ENCODE results near the gene CD99L2.
"Not testable (repeated sequence)": the region's sequence is repeated elsewhere in the genome, so short reads cannot be mapped to it uniquely, and the experiment has no call there.

The CD99L2 gene

DNA sequence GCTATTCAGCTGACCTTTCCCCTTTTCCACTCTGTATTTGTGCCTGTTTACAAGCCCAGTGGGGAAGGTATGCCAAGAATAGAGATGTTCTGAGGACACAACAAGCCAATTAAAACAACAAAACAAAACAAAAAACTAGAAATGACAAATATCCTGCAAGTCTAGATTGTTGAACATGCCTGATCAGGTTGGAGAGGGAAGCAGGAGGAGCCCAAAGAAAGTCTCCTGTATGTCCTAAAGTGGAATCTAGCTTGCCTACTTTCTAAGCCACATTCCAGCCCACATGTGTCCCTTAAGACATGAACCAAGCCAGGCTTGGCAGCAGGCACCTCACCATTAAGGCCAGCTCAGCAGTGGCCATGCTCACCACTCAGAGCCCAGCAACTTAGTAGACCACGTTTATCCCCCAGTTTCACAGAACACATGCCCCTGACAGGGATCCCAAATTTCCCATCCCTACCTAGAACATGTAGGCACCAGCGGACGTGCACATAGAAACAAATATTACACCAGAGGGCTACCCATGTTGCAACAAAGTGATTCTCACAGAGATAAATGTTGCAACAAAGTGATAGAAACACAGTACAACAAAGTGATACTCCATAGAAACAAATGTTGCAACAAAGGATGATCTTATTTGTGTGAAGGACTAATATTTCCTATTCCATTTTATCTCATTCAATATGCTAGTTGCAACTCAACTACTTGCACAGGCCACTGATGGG is 48.3 kb downstream of the CD99L2 start:
- peak; percentile 33 to 35 for DNase-seq

DNA sequence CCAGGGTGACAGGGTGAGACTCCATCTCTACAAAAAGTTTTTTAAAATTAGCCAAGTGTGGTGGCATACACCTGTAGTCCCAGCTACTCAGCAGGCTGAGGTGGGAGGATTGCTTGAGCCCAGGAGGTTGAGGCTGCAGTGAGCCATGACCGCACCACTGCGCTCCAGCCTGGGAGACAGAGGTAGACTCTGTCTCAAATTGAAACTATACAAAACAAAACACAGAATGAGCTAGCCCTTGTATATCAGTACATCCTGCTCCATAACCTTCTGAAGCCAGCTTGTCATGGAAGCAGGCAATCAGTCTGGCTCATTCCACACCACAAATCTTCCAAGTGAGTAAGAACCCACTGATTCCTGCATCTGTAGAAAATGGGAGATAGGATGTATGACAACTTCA is 49.0 kb downstream of the CD99L2 start:
- no peak for DNase-seq

DNA sequence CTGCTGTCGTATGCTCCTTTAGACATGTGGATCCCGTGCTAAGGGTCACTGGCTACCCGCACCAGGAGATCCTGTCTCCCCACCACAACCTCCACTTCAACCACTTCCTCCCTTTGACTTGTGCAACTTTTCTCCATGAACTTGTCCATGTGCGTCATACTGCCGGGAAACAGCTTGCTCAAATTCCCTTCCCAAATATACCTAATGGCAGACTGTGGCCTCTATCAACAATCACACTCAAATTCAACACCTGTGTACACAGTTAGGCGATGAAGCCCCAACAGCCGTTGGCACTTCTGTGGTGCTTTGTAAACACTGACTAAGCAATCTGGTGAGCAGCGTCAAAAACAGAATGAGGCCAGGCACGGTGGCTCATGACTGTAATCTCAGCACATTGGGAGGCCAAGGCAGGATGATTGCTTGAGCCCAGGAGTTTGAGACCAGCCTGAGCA is 49.5 kb downstream of the CD99L2 start:
- peak in 1 of 2 donors; percentile 5 for DNase-seq

DNA sequence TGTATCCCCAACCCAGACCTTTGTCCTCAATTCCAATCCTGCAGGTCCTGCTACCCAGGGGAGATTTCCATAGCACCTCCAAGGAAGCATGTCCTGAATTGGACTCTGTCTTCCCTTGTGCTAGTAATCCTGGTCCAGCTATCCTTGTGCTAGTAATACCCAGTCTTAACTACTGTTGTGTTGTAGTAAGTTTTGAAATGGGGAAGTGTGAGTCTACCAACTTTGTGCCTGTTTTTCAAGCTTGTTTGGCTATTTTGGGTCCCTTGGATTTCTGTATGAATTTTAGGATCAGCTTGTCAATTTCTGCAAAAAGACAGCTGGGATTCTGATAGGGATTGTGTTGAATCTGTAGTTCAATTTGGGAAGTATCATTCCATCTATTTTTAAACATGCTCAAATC is 51.4 kb downstream of the CD99L2 start:
- DNase-seq = no peak

DNA sequence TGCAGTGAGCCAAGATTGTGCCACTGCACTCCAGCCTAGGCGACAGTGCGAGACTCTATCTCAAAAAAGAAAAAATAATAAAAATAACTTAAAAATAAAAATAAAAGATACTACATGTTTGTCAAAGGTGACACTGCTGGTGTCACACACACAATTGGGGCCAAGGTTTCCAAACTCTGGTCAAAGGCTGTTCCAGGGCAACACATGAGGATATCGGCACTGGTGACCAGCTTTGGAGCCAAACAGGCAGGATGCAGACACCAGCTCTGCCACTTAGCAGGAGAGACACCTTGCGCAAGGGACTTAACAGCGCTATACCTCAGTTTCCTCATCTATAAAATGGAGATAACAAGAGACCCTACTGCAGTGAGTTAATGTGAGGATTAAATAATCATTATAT is 52.3 kb downstream of the CD99L2 start:
- DNase-seq = no peak

DNA sequence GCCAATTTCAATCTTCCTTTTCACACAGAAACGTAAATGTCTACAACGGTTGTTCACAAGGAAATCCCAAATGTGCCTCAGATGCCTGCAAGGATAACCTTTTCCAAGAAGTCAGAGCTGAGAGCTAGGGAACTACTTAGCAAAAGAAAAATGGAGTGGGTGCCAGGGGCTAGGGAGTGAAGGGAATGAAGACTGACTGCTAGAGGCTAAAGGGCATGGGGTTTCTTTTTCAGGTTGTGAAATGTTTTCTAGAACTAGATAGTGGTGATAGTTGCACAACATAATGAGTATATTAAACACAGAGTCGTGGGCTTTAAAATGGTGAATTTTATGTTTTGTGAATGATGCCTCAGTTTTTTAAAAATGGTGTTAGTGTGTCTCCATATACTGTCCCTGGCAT is 53.4 kb downstream of the CD99L2 start:
- DNase-seq = peak in 1 of 2 donors; percentile 15

DNA sequence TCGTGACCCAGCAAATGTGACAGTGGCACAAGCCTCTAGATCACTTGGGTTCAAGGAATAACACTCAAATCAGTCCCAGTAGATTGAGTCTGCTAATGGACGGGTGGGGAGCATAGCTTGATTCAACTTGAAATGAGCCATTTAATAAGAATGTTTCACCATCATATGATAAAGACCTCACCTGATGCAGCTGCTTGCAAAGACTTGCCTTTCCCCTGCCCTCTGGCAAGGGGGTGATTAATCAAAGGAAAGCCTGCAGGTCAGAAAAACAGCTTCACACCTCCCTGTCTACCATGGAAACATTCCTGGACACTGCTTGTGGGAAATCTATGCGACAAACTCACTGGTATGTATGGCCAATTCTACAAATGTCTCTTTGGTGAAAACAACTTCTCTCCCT is 54.5 kb downstream of the CD99L2 start:
- no peak for DNase-seq

DNA sequence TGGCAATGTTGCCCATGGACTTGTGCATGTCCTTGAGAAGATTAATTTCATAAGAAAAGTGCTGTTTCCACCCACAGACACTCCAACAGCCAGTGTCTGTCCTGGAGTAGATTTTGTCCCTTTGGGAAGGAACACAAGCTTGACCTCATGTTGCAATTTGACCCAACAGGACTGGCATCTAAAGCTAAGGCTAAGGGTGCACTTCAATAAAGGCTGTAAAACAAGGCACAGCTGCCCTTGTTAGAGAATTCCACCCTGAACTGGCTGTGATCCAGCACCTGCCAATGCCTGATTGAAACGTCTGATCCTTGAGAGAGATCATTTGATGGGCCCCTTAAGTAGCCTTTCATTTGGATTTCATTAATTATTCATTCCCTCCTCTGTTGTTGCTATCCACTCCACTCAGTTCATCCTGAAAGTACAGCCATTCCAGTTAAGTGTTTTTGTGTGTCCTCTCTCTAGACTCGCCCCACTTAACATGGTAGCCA is 56.2 kb downstream of the CD99L2 start:
- DNase-seq = no peak

DNA sequence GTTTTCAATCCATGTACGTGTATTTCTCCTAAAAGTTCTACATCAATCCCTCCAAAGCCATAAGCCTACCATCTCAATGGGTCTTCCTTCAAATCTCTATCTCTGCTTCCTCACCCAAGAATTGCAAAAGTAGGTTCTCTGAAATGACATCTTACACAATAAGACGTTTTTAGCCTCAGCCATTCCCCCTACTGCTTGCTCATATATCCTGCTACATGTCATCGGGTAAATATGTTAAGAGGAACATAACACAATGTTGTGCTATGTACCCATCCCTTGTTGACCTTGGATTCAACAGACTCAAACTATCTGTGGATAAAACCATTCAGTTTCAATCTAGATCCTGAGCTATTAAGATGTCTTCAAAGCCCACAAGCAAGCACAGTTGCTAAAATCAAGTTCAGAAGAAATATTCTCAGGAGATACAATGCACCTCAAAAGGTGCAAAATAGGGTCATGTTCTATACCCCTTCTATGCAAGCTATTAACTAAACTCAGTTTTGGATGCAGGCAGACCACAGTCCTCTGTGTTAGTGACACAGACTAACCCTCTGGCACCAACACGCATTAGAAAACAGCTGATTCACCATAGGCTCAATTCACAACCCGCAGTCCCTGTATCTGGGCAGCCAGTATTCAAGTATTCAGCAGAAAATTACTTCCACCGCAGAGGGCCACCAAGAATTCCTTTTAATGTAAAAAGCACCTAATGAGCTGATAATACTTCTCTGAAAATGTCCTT is 56.8 kb downstream of the CD99L2 start:
- DNase-seq = peak; percentile 58 to 66

DNA sequence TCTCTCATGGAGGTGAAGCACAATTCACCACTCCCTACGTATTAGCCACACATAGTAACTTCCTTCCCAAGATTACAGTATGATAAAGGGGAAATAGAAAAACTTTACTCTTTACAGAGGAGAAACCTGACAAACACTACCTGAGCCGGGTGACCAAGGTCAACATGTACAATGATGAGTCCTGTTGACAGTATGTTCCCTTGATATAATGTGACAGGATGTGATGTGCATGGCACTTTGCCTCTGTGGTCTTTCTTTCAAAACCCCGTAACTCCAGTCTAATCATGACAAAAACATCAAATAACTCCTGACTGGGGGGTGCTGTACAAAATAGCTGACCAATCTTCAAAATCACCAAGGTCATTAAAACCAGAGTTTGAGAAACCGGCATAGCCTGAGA is 60.6 kb downstream of the CD99L2 start:
- no peak for DNase-seq

DNA sequence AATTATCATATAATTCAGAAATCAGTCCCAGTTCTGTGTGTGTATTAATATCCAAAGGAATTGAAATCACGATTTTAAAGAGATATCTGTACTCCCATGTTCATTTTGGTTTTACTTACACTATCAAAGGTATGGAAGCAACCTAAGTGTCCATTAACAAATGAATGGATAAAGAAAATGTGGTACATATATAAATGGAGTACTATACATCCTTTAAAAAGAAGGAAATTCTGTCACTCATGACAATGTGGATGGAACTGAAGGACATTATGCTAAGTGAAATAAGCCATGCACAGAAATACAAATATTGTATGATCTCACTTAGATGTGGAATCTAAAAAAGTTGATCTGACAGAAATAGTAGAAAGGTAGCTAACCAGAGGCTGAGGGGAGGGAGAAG is 63.8 kb downstream of the CD99L2 start:
- DNase-seq = no peak

DNA sequence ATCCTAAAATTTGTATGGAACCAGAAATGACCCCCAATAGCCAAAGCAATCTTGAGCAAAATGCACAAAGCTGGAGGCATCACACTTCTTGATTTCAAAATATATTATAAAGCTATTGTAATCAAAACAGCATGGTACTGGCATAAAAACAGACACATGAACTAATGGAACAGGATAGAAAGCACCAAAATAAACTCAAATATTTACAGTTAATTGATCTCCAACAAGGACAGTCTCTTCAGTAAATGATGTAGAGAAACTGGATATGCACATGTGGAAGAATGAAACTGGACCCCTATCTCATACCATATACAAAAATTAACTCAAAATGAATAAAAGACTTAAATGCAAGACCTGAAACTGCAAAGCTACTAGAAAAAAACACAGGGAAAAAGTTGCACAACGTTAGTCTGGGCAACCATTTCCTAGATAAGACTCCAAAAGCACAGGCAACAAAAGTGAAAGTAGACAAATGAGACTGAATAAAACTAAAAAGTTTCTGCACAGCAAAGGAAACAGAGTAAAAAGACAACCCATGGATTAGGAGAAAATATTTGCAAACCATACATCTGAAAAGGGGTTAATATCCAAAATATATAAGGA is 64.9 kb downstream of the CD99L2 start:
- no peak for DNase-seq

DNA sequence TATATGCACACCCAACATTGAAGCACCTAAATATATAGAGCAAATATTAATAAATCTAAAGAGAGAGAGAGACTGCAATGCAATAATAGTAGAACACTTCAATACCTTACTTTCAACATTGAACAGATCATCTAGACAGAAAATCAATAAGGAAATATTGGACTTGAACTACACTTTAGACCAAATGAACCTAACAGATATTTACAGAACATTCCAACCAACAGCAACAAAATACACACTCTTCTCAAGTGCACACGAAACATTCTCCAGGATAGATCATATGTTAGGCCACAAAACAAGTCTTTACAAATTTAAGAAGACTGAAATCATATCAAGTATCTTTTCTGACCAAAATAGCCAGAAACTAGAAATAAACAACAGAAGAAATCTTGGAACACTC is 66.6 kb downstream of the CD99L2 start:
- no peak for DNase-seq

DNA sequence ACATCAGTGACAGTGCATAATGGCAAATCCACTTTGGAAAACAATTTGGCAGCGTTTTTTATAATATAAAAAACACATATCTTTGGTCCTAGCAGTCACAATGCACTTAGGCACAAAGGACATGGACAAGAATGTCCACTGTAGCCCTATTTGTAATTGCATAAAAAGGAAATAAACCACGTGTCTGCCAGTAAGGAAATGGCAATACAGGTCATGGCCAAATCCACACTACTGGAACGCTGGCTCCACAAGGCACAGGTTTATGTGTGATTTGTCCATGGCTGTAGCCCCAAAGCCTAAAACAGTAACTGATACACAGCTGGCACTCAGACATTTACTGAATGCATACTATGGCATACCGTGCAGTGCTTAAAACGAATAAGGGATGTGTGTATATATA is 69.7 kb downstream of the CD99L2 start:
- no peak for DNase-seq

DNA sequence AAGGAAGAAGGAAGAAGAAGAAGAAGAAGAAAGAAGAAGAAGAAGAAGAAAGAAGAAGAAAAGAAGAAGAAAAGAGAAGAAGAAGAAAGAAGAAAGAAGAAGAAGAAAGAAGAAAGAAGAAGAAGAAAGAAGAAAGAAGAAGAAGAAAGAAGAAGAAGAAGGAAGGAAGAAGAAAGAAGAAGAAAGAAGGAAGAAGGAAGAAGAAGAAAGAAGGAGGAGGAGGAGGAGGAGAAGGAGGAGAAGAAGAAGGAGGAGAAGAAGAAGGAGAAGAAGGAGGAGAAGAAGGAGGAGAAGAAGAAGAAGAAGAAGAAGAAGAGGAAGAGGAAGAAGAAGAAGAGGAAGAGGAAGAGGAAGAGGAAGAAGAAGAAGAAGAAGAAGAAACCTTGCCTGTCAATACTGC is 74.1 kb downstream of the CD99L2 start:
- not testable (repeated sequence) for DNase-seq

DNA sequence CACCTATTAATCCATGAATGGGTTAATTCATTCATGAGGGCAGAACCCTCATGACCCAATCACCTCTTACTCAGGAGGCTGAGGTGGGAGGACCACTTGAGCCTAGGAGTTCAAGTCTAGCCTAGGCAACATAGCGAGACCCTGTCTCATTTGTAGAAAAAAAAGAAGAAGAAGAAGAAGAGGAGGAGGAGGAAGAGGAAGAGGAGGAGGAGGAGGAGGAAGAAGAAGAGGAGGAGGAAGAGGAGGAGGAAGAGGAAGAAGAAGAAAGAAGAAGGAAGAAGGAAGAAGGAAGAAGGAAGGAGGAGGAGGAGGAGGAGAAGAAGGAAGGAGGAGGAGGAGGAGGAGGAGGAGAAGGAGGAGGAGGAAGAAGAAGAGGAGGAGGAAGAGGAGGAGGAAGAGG is 74.6 kb downstream of the CD99L2 start:
- DNase-seq = not testable (repeated sequence)

DNA sequence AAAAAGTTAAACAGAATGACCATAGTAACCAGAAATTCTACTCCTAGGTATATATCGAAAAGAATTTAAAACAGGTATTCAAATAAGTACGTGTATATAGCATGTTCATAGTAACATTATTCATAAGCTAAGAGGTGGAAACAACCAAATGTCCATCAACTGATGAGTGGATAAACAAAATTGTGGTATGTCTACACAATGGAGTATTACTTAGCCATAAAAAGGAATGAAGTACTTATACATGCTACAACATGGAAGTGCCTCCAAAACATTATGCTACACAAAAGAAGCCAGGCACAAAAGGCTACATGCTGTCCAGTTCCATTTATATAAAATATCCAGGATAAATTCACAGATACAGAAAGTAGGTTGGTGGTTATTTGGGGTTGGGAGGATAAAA is 76.5 kb downstream of the CD99L2 start:
- no peak for DNase-seq

DNA sequence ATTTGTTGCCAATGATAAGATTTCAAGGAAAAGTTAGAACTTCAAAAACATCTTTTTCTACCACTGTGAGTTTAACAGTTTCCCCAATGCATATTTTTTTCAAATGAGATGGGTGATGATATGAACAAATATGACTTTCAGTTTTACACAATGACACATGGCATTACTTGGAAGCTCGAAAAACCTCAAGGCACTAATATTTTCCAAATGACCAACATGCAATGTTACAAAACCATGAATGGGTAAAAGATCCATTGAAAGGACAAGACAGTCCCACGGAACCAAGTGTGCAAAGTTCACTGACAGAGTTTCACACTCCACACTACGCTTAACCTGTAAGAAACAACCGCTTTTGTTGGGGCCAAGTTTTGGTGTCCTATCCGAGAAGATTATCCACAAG is 84.5 kb downstream of the CD99L2 start:
- DNase-seq = no peak

DNA sequence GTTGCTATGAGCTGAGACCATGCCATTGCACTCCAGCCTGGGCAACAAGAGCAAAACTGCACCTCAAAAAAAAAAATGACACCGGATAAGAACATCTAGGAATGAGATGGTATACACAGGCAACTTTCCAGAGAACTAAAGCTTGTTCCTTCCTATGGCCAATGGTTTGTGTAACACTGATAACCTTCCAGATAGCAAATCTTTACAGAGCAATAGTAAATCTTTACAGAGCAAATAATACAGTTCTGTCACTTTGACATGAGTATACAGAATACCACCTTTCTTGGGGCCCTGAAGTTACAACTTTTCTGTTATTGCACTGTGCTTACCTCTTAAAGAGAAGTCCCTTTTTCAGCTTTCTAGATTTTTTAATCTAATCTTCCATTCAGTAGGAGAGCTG is 91.6 kb downstream of the CD99L2 start:
- no peak for DNase-seq

DNA sequence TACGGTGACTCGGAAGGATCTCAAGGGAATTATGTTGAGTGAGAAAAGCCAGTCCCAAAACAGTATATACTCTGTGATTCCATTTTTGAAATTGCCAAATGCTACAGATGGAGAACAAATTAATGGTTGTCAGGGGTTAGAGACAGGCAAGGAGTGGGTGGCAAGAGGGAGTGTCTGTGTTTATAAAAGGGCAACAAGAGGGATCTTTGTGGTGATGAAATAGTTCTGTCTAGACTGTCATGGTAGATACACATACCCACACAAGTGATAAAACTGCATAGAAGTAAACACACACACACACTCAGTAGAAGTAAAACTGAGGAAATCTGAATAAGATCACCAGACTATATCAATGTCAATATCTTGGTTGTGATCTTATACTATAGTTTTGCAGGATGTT is 92.7 kb downstream of the CD99L2 start:
- DNase-seq = no peak

DNA sequence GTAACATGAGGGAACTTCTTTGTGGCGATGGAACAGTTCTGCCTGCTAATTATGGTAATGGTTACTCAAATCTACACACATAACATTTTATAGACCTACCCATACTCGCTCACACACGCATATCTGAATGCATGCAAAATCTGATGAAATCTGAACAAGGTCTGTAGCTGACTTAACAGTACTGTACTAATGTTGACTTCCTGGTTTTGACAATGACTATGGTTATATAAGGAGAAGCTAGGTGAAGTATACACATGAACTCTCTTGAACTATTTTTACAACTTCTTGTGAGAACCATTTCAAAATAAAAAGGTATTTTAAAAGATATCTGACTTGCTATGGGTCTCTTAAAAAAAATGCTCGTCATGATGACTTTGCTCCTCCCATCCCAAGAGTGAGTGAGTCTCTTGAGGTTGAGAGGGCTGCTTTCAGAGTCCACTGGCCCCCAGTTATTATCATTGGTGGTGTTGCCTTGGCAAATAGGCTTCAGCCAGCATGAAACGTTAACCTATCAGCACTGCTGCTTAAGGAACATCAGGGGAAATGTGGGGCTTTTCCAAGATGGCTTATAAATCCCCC is 105.4 kb downstream of the CD99L2 start:
- no peak for DNase-seq

DNA sequence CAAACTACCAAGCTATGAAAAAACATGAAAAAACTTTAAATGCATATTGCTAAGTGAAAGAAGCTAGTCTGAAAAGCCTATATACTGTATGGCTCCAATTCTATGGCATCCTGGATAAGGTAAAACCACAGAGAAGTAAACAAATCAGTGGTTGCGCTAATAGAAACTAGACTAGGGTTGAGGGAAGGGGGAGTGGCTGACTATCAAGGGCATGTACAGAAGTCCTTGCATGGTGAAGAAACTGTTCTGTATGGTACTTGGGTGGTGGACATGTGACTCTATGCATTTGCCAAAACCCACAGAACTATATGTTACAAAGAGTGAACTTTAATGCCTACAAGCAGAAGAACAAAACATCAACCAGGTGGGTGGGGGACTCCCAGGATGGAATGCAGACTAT is 108.4 kb downstream of the CD99L2 start:
- DNase-seq = no peak

DNA sequence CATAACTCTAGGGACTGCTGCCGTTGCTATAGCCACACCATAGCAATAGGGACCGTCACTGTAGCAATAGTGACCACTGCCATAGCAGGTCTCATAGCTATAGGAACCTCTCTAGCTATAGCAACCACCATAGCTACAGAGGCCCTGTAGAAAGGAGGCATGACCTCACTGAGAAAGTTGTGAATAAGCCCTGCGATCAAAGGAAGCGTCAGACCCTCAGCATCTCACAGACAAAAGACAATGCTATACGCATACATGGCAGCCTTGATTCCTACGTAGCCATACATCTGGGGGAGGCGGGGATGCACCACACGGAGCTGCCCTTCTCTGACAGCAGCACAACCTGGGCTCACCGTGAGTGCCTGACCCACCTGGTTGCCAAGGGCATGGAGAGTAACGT is 116.8 kb downstream of the CD99L2 start:
- DNase-seq = no peak

DNA sequence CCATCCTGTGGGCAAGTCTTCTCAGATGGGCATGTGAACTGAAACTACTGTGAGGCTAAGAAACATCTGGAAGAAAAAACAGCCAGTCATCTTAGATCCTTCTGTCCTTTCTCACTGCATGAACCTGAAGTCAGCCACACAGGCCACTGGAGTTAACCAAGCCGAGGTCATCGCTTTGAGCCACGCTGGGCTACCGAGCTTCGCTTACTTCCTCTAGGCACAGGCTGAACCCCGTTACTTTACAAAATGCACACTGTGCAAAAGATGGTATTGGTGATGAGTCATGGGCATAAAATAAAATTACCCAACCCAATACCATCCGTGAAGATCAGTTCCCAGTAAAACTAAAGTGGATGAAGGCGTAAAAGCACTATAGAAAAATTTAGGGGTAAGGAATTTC is 119.1 kb downstream of the CD99L2 start:
- peak; percentile 22 to 34 for DNase-seq
